GM18909 (cell line): ENCODE data around the gene DMGDH.

Experiments used
- ATAC-seq: cut with Tn5 transposase; IDR thresholded peaks from one replicate; pipeline ENCODE4 v1.9.1; 2021; ENCODE audit warnings: mild to moderate bottlenecking; ENCODE audit not compliant: unreplicated experiment, poor library complexity

The DMGDH gene

GRCh38 chr5:79020861-79021561, 48.5 kb downstream of the DMGDH start:
- ATAC-seq = no peak

GRCh38 chr5:79014631-79015030, 54.8 kb downstream of the DMGDH start:
- no peak for ATAC-seq

GRCh38 chr5:79011869-79012268, 57.6 kb downstream of the DMGDH start:
- ATAC-seq = no peak

DNA sequence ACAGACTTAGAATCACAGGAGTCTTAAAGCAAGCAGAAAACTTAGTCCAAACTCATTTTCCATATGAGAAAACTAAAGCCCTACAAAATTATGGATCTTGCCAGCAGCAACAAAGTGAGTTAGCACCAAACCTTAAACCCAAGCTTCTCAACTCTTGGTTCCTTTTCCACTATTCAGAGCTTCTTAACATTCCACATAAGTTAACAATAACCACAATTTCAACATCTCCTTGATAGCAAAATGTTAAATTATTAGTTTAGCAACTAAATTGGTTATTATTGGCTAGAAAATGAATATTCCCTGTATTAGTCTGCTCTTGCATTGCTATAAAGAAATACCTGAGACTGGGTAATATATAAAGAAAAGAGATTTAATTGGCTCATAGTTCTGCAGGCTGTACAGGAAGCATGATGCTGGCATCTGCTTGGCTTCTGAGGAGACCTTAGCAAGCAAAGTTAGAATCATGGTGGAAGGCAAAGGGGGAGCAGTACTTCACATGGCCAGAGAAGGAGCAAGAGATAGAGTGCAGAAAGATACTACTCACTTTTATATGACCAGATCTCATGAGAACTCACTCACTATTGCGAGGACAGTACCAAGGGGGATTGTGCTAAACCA, 58.1 kb downstream of the DMGDH start:
- ATAC-seq = no peak

- ATAC-seq = no peak
Measured at GRCh38 chr5:79008362-79008761, 61.1 kb downstream of the DMGDH start.

- ATAC-seq = no peak
Measured at GRCh38 chr5:79007872-79008271, 61.6 kb downstream of the DMGDH start.

DNA sequence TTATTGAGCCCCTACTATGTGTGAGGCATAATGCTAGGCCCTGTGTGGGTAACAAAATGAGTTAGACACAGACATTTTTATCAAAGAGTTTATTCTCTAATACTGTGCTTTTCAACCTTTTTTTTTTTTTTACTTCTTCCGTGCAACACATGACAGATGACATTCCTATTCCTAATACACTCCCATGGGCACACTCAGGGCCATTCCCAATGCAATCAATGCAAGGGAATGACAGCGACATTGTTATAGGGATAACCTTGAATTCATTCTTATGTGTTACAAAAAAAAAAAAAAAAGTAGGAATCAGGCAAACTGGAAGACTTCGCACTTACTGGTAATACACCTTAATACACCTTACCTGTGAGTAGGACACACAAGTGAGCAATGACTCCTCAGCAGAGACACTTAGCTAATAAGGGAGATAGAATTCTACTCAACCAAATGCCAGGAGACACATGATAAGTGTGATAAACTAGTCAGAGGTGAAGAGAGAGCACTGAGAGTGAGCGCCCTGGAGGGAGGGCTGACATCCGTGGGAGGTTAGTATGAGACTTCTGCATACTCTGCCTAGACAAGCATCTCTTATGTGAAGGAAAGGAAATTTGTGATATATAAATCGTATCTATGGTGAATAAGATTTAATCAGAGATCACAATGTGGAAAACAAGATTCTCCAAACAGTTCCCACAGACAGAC, 63.4 kb downstream of the DMGDH start:
- ATAC-seq = no peak

GRCh38 chr5:79005151-79005550, 64.3 kb downstream of the DMGDH start:
- ATAC-seq = no peak

GRCh38 chr5:79002374-79002773, 67.1 kb downstream of the DMGDH start:
- no peak for ATAC-seq

DNA sequence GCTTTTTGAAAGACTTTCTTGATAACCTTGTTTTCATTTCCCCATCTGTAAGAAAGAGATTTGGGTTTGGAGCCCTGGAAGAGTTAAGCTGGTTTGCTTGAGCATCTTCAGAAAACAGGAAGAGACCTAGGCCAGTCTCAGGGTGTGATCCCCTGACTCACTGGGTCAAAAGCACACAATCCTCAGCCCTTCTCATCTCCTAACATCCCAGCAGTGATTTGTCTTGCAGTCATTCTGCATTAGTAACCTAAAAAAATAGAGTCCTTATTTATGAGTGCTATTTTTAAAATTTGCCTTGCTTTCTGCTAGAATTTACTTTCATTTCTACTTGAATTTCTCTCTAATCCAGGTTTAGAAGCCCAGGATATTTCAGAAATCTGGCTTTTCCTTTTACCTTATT, 68.0 kb downstream of the DMGDH start:
- ATAC-seq = no peak

DNA sequence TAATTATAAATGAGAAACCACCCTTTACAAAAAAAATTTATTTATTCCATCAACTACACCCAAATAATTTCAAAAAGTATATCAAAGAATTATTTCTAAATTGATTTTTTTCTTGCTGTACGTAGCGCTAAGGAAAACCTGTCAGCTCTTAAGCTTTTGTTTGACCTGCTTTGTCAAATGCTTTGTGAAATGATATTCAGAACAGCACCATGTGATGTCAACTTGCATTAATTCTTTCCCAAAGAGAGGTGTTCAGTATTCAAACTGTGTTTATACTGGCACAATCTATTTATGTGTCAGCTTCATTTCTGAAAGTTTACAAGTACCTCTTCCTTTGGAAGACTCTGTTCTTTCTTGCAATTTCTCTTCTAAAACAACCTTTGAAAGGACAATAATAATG, 72.4 kb downstream of the DMGDH start:
- no peak for ATAC-seq

GRCh38 chr5:78995521-78996007, 73.9 kb downstream of the DMGDH start:
- no peak for ATAC-seq

GRCh38 chr5:78993165-78993564, 76.3 kb downstream of the DMGDH start:
- ATAC-seq = no peak

GRCh38 chr5:78992146-78992545, 77.3 kb downstream of the DMGDH start:
- no peak for ATAC-seq

- ATAC-seq = no peak
Measured at GRCh38 chr5:78989080-78989479, 80.4 kb downstream of the DMGDH start.

DNA sequence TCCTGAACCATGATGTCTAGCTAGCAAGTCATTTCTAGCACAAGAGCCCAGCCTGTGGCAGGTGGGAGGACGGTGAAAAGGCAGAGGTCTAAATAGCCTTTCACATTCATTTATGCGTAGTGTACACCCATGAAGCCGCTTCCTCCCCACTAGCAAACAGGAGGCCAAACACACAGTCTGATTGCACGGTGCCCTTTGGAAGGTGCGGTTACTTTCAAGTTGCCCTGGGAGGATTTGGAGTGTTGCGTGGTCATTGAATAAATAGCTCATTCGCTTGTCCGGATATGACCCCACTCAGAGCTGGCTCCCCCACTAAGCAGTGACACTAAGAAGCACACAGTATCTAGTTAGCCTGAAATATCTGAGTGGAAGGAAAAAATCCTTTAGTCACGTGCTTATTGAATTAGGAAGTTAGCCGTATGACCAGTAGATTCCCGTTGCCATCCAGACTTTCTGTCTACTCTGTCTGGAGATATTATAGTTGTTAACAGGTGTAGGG, 83.7 kb downstream of the DMGDH start:
- ATAC-seq = peak; percentile 52

GRCh38 chr5:78985116-78985724, 84.3 kb downstream of the DMGDH start, which contains the start of gene ARSB:
Gene ARSB, minus strand, starts transcription at chr5:78985310. Its CDS starts 62 bp downstream, at chr5:78985248.
- ATAC-seq = peak; percentile 43

- ATAC-seq = peak; percentile 58
Measured at GRCh38 chr5:78984439-78985115, 84.9 kb downstream of the DMGDH start.

- ATAC-seq = peak; percentile 1
Measured at GRCh38 chr5:78983601-78984438, 85.7 kb downstream of the DMGDH start.
